ENCODE measurements around the gene ARHGEF28.

Gene ARHGEF28

GRCh38 chr5:73818357-73818756 lies 192.4 kb downstream of the ARHGEF28 start:
- no peak overlapping the region for H3K27ac ChIP-seq
- TF ChIP-seq CTCF (IDR thresholded peaks at IDR 0.05; ENCODE audit: low read depth, low read length): no peak
- H3K27me3 ChIP-seq (ENCODE audit: insufficient read depth, low read depth, severe bottlenecking): no peaks in the 10 kb centered on the region
- no peaks in the 10 kb centered on the region for H3K36me3 ChIP-seq
- H3K9me3 ChIP-seq (ENCODE audit: severe bottlenecking): no peaks in the 10 kb centered on the region
- no peak for DNase-seq
- no peak overlapping the region for H3K4me3 ChIP-seq (ENCODE audit: low read depth, low read length)

- H3K27me3 ChIP-seq (ENCODE audit: insufficient read depth, low read depth, severe bottlenecking): no peaks in the 10 kb centered on the region
- no peak for DNase-seq
- no peak for TF ChIP-seq CTCF (IDR thresholded peaks at IDR 0.05; ENCODE audit: low read depth, low read length)
- H3K36me3 ChIP-seq: no peaks in the 10 kb centered on the region
- H3K27ac ChIP-seq: no peak overlapping the region
- H3K4me3 ChIP-seq (ENCODE audit: low read depth, low read length): no peak overlapping the region
- no peaks in the 10 kb centered on the region for H3K9me3 ChIP-seq (ENCODE audit: severe bottlenecking)
Observed at GRCh38 chr5:73820326-73820725, 194.3 kb downstream of the ARHGEF28 start.

GRCh38 chr5:73821003-73821402 lies 195.0 kb downstream of the ARHGEF28 start:
- Histone ChIP-seq H3K4me3 (ENCODE audit: low read depth, low read length) (no peak overlapping the region), H3K36me3 (no peaks in the 10 kb centered on the region), H3K27ac (no peak overlapping the region), H3K27me3 (ENCODE audit: insufficient read depth, low read depth, severe bottlenecking) (no peaks in the 10 kb centered on the region), H3K9me3 (ENCODE audit: severe bottlenecking) (no peaks in the 10 kb centered on the region)
- no peak for TF ChIP-seq CTCF (IDR thresholded peaks at IDR 0.05; ENCODE audit: low read depth, low read length)
- DNase-seq: no peak

GRCh38 chr5:73822278-73822988 lies 196.4 kb downstream of the ARHGEF28 start:
- H3K36me3 ChIP-seq: no peaks in the 10 kb centered on the region
- DNase-seq: no peak
- TF ChIP-seq CTCF (IDR thresholded peaks at IDR 0.05; ENCODE audit: low read depth, low read length): no peak
- no peaks in the 10 kb centered on the region for H3K9me3 ChIP-seq (ENCODE audit: severe bottlenecking)
- no peaks in the 10 kb centered on the region for H3K27me3 ChIP-seq (ENCODE audit: insufficient read depth, low read depth, severe bottlenecking)
- H3K27ac ChIP-seq: no peak overlapping the region
- H3K4me3 ChIP-seq (ENCODE audit: low read depth, low read length): no peak overlapping the region

DNA sequence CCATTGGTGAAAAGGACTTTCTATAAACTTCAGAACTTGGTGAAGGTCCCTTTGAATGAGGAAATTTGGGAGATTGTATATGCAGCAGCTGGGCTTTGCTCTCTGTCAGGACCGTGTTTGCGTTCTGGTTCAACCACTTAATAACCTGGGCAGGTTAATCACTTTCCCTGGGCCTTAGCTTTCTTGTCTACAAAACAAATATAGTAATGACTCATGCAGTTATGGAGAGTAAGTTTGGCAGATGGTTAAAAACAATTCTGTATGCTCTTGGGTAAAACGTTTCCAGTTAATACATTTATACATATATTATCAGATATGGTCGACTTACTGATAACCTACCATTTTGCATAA lies 197.0 kb downstream of the ARHGEF28 start:
- H3K4me3 ChIP-seq (ENCODE audit: low read depth, low read length): no peak overlapping the region
- no peaks in the 10 kb centered on the region for H3K27me3 ChIP-seq (ENCODE audit: insufficient read depth, low read depth, severe bottlenecking)
- no peak for TF ChIP-seq CTCF (IDR thresholded peaks at IDR 0.05; ENCODE audit: low read depth, low read length)
- H3K27ac ChIP-seq: no peak overlapping the region
- no peaks in the 10 kb centered on the region for H3K9me3 ChIP-seq (ENCODE audit: severe bottlenecking)
- DNase-seq: no peak
- H3K36me3 ChIP-seq: no peaks in the 10 kb centered on the region

- no peak overlapping the region for H3K27ac ChIP-seq
- DNase-seq: no peak
Observed at GRCh38 chr5:73823508-73823925, 197.5 kb downstream of the ARHGEF28 start.

More at GRCh38 chr5:73823508-73823925, 197.5 kb downstream of the ARHGEF28 start:
- H3K9me3 ChIP-seq (ENCODE audit: severe bottlenecking): no peaks in the 10 kb centered on the region
- TF ChIP-seq CTCF (IDR thresholded peaks at IDR 0.05; ENCODE audit: low read depth, low read length): no peak
- H3K36me3 ChIP-seq: no peaks in the 10 kb centered on the region
- no peaks in the 10 kb centered on the region for H3K27me3 ChIP-seq (ENCODE audit: insufficient read depth, low read depth, severe bottlenecking)
- H3K4me3 ChIP-seq (ENCODE audit: low read depth, low read length): no peak overlapping the region
